Measurements from ENCODE around the gene KIAA0753. TPM values are rescaled to one million over a fixed set of nuclear protein-coding genes. Genes with fewer than 3 reads are reported as not detected.

The KIAA0753 gene
- total RNA-seq, 1 experiment from 2014 or later: 13.0 TPM

DNA sequence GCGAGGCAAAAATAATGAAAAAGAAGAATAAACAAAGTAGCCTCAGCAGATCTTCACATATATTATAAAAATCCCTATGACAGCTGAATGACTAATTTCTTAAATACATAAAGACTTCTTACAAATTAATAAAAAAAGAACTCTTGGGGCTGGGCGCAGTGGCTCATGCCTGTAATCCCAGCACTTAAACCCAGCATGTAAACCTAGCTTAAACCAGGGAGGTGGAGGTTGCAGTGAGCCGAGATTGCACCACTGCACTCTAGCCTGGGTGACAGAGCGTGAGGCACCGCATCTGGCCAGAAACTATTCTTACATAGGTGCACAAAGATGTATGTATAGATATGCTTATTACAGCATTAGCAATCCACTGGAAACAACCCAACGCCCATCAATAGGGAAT lies 38.7 kb upstream of the KIAA0753 start:
- ATAC-seq: no peak
- BruUV-seq (replicated peaks): no TSS peak
- H3K9me3 ChIP-seq (ENCODE audit: control insufficient read depth, insufficient read depth, low read depth, low read length): no peaks in the 10 kb centered on the region
- ChIA-PET CTCF (no interaction called here), POLR2A (no interaction called here)
- H3K4me1 ChIP-seq (ENCODE audit: control insufficient read depth, insufficient read depth, low read length): no peaks in the 10 kb centered on the region
- no peak overlapping the region for H3K27ac ChIP-seq (ENCODE audit: low read length)
- H3K27me3 ChIP-seq (ENCODE audit: control insufficient read depth, insufficient read depth, low read length): peaks cover 7% of the 10 kb centered on the region
- TF ChIP-seq TCF7L2 (IDR thresholded peaks at IDR 0.05; ENCODE audit: low read depth, low read length) (no peak), SIN3A (IDR thresholded peaks at IDR 0.05; ENCODE audit: borderline replicate concordance, insufficient read depth, low read depth, low read length) (no peak), POLR2AphosphoS5 (IDR thresholded peaks at IDR 0.05; ENCODE audit: low read depth, low read length) (no peak)
- TF ChIP-seq, protein P1, sequence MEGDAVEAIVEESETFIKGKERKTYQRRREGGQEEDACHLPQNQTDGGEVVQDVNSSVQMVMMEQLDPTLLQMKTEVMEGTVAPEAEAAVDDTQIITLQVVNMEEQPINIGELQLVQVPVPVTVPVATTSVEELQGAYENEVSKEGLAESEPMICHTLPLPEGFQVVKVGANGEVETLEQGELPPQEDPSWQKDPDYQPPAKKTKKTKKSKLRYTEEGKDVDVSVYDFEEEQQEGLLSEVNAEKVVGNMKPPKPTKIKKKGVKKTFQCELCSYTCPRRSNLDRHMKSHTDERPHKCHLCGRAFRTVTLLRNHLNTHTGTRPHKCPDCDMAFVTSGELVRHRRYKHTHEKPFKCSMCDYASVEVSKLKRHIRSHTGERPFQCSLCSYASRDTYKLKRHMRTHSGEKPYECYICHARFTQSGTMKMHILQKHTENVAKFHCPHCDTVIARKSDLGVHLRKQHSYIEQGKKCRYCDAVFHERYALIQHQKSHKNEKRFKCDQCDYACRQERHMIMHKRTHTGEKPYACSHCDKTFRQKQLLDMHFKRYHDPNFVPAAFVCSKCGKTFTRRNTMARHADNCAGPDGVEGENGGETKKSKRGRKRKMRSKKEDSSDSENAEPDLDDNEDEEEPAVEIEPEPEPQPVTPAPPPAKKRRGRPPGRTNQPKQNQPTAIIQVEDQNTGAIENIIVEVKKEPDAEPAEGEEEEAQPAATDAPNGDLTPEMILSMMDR (IDR thresholded peaks at IDR 0.05): no peak
- TF ChIP-seq, protein P2, sequence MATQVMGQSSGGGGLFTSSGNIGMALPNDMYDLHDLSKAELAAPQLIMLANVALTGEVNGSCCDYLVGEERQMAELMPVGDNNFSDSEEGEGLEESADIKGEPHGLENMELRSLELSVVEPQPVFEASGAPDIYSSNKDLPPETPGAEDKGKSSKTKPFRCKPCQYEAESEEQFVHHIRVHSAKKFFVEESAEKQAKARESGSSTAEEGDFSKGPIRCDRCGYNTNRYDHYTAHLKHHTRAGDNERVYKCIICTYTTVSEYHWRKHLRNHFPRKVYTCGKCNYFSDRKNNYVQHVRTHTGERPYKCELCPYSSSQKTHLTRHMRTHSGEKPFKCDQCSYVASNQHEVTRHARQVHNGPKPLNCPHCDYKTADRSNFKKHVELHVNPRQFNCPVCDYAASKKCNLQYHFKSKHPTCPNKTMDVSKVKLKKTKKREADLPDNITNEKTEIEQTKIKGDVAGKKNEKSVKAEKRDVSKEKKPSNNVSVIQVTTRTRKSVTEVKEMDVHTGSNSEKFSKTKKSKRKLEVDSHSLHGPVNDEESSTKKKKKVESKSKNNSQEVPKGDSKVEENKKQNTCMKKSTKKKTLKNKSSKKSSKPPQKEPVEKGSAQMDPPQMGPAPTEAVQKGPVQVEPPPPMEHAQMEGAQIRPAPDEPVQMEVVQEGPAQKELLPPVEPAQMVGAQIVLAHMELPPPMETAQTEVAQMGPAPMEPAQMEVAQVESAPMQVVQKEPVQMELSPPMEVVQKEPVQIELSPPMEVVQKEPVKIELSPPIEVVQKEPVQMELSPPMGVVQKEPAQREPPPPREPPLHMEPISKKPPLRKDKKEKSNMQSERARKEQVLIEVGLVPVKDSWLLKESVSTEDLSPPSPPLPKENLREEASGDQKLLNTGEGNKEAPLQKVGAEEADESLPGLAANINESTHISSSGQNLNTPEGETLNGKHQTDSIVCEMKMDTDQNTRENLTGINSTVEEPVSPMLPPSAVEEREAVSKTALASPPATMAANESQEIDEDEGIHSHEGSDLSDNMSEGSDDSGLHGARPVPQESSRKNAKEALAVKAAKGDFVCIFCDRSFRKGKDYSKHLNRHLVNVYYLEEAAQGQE (IDR thresholded peaks at IDR 0.05; ENCODE audit: insufficient read depth in 1 of 2, low read depth in 2 of 2, low read length in 1 of 2): no peak
- no peak for DNase-seq (ENCODE audit: low read depth, low spot score)
- intact Hi-C loops (cut with micrococcal nuclease; ENCODE audit: unreplicated experiment) (no loop called here), in situ Hi-C loops (cut with HindIII; ENCODE audit: low pct_unique_long_range_greater_than_20kb, low sequenced_read_pairs) (no loop called here)
- H3K36me3 ChIP-seq (ENCODE audit: control insufficient read depth, insufficient read depth, low read length): no peaks in the 10 kb centered on the region
- H3K4me3 ChIP-seq (ENCODE audit: low read depth in 2 of 2, low read length in 2 of 2): no peak overlapping the region

DNA sequence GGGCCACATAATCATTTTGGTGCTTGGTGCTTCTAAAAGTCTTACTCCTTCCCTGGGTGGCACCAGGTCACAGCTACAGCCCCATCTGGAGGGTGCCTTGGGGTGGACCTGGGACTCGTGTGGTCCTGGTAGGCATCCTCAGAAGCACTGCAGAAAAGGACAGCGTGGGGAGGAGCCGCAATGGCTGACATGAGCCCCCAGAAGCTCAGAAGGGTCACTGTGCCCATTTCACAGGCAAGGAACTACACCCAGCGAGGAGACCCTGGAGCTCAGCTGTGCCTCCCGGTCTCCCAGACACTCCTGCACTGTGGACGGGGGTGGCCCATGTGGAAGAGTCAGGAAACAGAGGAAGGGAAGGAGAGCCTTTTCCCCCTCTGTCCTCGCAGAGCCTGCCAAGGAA lies 37.4 kb upstream of the KIAA0753 start:
- intact Hi-C loops (cut with micrococcal nuclease; ENCODE audit: unreplicated experiment) (no loop called here), in situ Hi-C loops (cut with HindIII; ENCODE audit: low pct_unique_long_range_greater_than_20kb, low sequenced_read_pairs) (no loop called here)
- no TSS peak for BruUV-seq (replicated peaks)
- TF ChIP-seq, protein P1 (IDR thresholded peaks at IDR 0.05): no peak
- TF ChIP-seq POLR2AphosphoS5 (IDR thresholded peaks at IDR 0.05; ENCODE audit: low read depth, low read length) (no peak), TCF7L2 (IDR thresholded peaks at IDR 0.05; ENCODE audit: low read depth, low read length) (no peak), SIN3A (IDR thresholded peaks at IDR 0.05; ENCODE audit: borderline replicate concordance, insufficient read depth, low read depth, low read length) (no peak)
- TF ChIP-seq, protein P2 (IDR thresholded peaks at IDR 0.05; ENCODE audit: insufficient read depth in 1 of 2, low read depth in 2 of 2, low read length in 1 of 2): no peak
- H3K4me1 ChIP-seq (ENCODE audit: control insufficient read depth, insufficient read depth, low read length): no peaks in the 10 kb centered on the region
- no peak overlapping the region for H3K4me3 ChIP-seq (ENCODE audit: low read depth in 2 of 2, low read length in 2 of 2)
- ChIA-PET CTCF (no interaction called here), POLR2A (no interaction called here)
- no peaks in the 10 kb centered on the region for H3K9me3 ChIP-seq (ENCODE audit: control insufficient read depth, insufficient read depth, low read depth, low read length)
- H3K36me3 ChIP-seq (ENCODE audit: control insufficient read depth, insufficient read depth, low read length): no peaks in the 10 kb centered on the region
- peaks cover 7% of the 10 kb centered on the region for H3K27me3 ChIP-seq (ENCODE audit: control insufficient read depth, insufficient read depth, low read length)
- DNase-seq (ENCODE audit: low read depth, low spot score): no peak
- H3K27ac ChIP-seq (ENCODE audit: low read length): no peak overlapping the region
- no peak for ATAC-seq

Data from Panc1 (cell line).